ENCODE data around the gene CDYL2.

- no peak for TF ChIP-seq POLR2A (IDR thresholded peaks at IDR 0.05)
- no peak for TF ChIP-seq CTCF (IDR thresholded peaks at IDR 0.05)
Observed at GRCh38 chr16:80752541-80752940, 51.9 kb downstream of the CDYL2 start.

Data from Peyer's patch (tissue), 4 donors.